Stimulated activated CD4-positive, alpha-beta T cell treated with anti-CD3 and anti-CD28 coated beads, TNF-alpha, amount 100 ng/mL, for 24 hours (primary cell): ENCODE data around the gene GLI1.
A peak's percentile ranks its signal among the peaks of the same experiment; 100 is the strongest.

Experiments
- DNase-seq, 3 experiments: peaks; one replicate each; pipeline ENCODE4 v3.0.0-alpha.2; 2020; ENCODE audit warnings: low read depth in 3 of 3

Gene GLI1

DNA sequence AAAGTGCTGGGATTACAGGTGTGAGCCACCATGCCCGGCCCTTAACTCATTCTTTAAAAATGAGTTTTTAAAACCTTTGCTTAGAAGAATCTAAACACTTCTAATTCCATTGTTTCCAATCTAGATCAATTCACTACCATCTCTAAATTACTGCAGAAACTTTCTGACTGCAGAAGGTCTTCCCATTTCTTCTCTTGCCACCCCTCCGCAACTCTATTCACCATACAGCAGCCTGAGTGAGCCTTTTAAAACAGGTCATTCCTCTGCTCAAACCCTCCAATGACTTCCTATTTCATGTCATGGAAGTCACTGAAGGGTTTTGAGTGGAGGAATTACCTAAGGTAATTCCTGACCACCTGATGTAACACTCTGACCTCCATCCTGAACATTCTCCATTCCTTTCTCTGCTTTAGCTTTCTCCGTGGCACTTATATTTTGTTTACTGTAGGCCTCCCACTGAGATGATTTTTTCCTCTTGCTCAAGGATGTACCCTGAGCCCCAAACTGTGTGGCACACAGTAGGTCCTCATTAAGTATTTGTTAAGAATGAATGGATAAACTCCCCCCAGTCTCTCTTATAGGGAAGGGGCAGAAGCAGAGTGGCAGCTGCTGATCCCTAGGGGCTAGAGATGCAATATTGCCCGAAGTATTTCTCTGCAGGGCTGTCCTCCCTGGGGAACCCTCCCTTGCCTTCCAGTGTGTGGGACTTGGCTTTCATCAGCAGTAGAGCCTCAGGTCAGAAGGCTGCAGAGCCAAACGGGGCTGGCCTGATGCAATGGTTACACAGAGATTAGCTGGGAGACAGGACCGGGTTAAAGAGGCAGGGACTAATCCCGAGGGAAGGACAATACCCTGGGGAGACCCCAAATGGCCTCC is 59.6 kb downstream of the GLI1 start:
- no peak for DNase-seq

DNA sequence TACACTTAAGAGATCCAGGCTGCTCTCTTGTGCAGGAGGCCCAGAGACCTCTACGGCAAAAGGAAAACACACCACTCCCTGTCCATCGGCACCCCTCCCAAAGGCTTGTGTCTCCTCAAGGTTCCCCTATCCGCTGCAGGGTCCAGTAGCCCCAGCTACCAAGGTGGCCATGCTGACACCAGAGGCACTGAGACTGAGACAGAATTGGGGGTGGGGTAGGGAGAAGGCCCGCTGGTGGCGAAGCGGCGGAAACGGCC is 60.1 kb downstream of the GLI1 start:
- peak in 1 of 3 experiments; percentile 25 for DNase-seq

DNA sequence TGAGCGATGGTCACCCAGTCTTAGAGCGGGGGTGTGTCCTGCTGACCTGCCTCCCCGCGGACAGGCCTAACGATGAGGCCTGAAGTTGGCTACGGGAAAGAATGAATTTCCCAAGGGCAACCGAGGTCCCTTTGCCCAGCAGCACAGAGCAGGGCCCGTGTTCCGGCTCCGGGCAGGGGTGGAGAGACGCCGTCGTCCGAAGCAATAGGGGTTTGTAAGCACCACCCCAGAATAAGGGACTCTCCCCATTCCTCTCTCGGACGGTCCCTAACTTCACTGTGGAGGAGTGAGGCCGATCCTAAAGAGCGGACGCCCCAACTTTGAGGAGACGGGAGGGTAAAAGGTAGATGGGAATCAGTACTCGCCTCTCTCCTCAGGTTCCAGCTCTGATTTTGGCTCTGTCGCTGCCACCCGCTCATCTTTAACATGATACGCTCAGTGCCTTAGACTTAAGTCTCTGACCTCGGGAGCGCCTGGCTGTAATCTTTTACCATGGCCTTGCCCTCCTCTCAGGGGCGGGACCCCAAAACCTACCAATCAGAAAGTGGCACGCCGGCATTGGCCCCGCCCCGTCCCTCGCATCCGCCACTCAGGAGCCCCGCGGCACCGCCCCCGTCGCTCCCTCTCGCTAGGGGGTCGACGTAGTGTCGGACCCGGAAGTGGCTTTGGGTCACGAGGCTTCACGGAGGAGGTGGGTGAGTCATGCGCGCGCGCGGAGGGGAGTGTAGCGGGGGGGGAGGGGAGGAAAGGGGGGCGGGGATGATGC is 60.7 kb downstream of the GLI1 start, which contains the start of gene DDIT3:
TSS of gene DDIT3 (minus strand) at position 462 of the 766 bp plus-strand sequence. CDS start 3,108 bp downstream, outside the sequence.
- peak; percentile 99 to 100 (median 99) for DNase-seq

DNA sequence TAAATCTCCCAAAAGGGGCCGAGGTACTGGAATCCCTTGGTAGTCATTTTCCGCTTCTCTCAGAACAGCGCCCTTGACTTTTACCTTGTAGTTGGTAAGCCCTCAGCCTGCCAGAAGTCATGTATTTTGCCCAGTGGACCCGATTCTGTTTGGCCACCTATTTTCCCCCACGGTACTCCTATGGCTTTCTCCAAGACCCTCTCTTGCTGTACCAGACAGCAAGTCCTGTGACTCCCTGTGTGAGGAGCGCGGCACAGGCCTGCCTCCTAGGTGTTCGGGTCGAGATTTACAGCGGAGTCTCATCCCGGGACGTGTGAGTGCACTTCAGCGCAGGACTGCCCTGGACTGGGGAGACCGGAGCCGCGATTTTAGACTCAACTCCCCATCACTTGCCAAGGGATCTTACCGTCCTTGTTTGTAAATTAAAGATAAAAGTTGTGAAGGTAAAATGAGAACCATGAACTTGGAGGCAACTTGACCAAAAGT is 62.0 kb downstream of the GLI1 start:
- no peak for DNase-seq
